HG03280 (cell line): ENCODE data around the gene PHGDH.
"Not testable (repeated sequence)": the region's sequence is repeated elsewhere in the genome, so short reads cannot be mapped to it uniquely, and the experiment has no call there.

ENCODE experiments used
- ATAC-seq: cut with Tn5 transposase; IDR thresholded peaks from one replicate; pipeline ENCODE4 v1.9.1; 2021; ENCODE audit warnings: mild to moderate bottlenecking, moderate library complexity; ENCODE audit not compliant: unreplicated experiment

PHGDH gene

GRCh38 chr1:119784191-119784781 lies 72.6 kb downstream of the PHGDH start:
- ATAC-seq = no peak

- not testable (repeated sequence) for ATAC-seq
Measured at GRCh38 chr1:119786046-119786445, 74.3 kb downstream of the PHGDH start.

- ATAC-seq = not testable (repeated sequence)
Measured at GRCh38 chr1:119786473-119787050, 74.8 kb downstream of the PHGDH start.

GRCh38 chr1:119787776-119788175 lies 76.0 kb downstream of the PHGDH start:
- ATAC-seq = no peak

GRCh38 chr1:119790451-119791198 lies 78.9 kb downstream of the PHGDH start:
- no peak for ATAC-seq

GRCh38 chr1:119791377-119791776 lies 79.6 kb downstream of the PHGDH start:
- ATAC-seq = no peak
